GM18507 (cell line): Measurements from ENCODE around the gene EPN2.

ENCODE experiments used
- DNase-seq: peaks from one replicate; pipeline ENCODE4 v3.0.0; 2011; ENCODE audit warnings: low read depth; ENCODE audit not compliant: insufficient read length; ENCODE audit errors: extremely low spot score
- FAIRE-seq: peaks from 2 replicates; lab custom pipeline; 2011; peaks lifted over from hg19 to GRCh38; lab: Jason Lieb, UNC

EPN2 gene

GRCh38 chr17:19319771-19320505, 82.8 kb downstream of the EPN2 start:
- no peak for FAIRE-seq
- no peak for DNase-seq

- no peak for DNase-seq
- no peak for FAIRE-seq
Observed at GRCh38 chr17:19320876-19321275, 83.7 kb downstream of the EPN2 start.

- DNase-seq: no peak
- no peak for FAIRE-seq
Observed at GRCh38 chr17:19321481-19322128, 84.4 kb downstream of the EPN2 start.

- no peak for DNase-seq
- FAIRE-seq: no peak
Observed at GRCh38 chr17:19322129-19322505, 85.0 kb downstream of the EPN2 start.

GRCh38 chr17:19322861-19323260, 85.7 kb downstream of the EPN2 start:
- DNase-seq (no peak), FAIRE-seq (no peak)

- no peak for DNase-seq
- no peak for FAIRE-seq
Observed at GRCh38 chr17:19325542-19325941, 88.4 kb downstream of the EPN2 start.

GRCh38 chr17:19327031-19327783, 90.0 kb downstream of the EPN2 start:
- DNase-seq (no peak), FAIRE-seq (no peak)

GRCh38 chr17:19328441-19329061, 91.4 kb downstream of the EPN2 start:
- DNase-seq: no peak
- FAIRE-seq: no peak

- DNase-seq (no peak), FAIRE-seq (no peak)
Observed at GRCh38 chr17:19329136-19329535, 92.0 kb downstream of the EPN2 start.

GRCh38 chr17:19329839-19330238, 92.7 kb downstream of the EPN2 start:
- DNase-seq: no peak
- no peak for FAIRE-seq

- no peak for FAIRE-seq
- no peak for DNase-seq
Observed at GRCh38 chr17:19330271-19330670, 93.1 kb downstream of the EPN2 start.

- DNase-seq (no peak), FAIRE-seq (no peak)
Observed at GRCh38 chr17:19331134-19331533, 94.0 kb downstream of the EPN2 start.

GRCh38 chr17:19331543-19332245, 94.5 kb downstream of the EPN2 start:
- FAIRE-seq: no peak
- DNase-seq: no peak

- no peak for DNase-seq
- no peak for FAIRE-seq
Observed at GRCh38 chr17:19332371-19333131, 95.4 kb downstream of the EPN2 start.

- no peak for FAIRE-seq
Observed at GRCh38 chr17:19333132-19333440, 95.9 kb downstream of the EPN2 start.

GRCh38 chr17:19333736-19334290, 96.6 kb downstream of the EPN2 start:
- no peak for DNase-seq
- FAIRE-seq: no peak

More at GRCh38 chr17:19333132-19333440, 95.9 kb downstream of the EPN2 start:
- no peak for DNase-seq

- DNase-seq: no peak
- no peak for FAIRE-seq
Observed at GRCh38 chr17:19334331-19334730, 97.2 kb downstream of the EPN2 start.

- FAIRE-seq (no peak), DNase-seq (no peak)
Observed at GRCh38 chr17:19335951-19336631, 98.9 kb downstream of the EPN2 start.
